LNCaP clone FGC (cell line): ENCODE measurements around the gene ATP6AP1.
"Not testable (repeated sequence)": the region's sequence is repeated elsewhere in the genome, so short reads cannot be mapped to it uniquely, and the experiment has no call there.

Source experiments
- DNase-seq: peaks from one replicate; pipeline ENCODE4 v3.0.0-alpha.2; 2011; ENCODE audit warnings: low read depth
- H3K4me3 ChIP-seq: 2 replicates; pipeline ENCODE4 v1.5.1; 2011; ENCODE audit warnings: mild to moderate bottlenecking, low read depth, low read length, control low read depth
- CTCF ChIP-seq: IDR thresholded peaks from 2 replicates; pipeline ENCODE4 v1.5.1; 2012; ENCODE audit warnings: mild to moderate bottlenecking; ENCODE audit not compliant: control insufficient read depth, insufficient read depth; ENCODE audit errors: extremely low read depth

ATP6AP1 gene

DNA sequence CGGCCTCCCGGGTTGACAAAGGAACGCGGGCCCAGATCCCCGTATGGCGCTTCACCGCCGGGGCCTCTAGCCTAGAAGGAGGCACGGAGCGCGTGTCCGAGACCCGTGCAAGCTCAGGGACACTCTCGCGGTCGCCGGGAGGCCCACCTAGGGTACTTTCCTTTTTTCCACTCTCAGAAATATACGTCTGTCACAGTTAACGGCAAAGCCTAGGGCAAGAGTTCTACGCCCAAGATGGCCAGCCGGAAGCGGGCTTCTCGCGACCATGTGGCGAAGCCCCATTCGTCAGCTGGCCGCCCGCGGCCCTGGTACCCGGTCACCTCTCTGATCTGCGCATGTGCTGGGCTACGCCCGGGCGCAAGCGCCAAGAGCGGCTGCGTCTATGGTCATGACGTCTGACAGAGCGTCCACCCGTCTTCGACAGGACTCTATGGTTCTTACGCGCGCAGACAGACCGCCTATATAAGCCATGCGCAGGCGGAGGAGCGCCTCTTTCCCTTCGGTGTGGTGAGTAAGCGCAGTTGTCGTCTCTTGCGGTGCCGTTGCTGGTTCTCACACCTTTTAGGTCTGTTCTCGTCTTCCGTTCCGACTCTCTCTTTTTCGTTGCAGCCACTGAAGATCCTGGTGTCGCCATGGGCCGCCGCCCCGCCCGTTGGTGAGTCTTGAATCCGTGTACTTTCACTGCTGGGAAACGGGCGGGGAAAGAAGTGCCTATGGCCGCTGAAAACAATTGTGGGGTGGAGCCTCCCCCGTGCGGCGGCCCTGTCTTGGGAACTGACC is 30.4 kb upstream of the ATP6AP1 start, which contains the start of gene RPL10:
RPL10 (plus strand) TSS at position 490 of the 780 bp plus-strand sequence; CDS start at position 633, 143 bp downstream.
- no peak for TF ChIP-seq CTCF
- DNase-seq: peak; percentile 88
- peak within 1 kb of the TSS; percentile 87 for H3K4me3 ChIP-seq

DNA sequence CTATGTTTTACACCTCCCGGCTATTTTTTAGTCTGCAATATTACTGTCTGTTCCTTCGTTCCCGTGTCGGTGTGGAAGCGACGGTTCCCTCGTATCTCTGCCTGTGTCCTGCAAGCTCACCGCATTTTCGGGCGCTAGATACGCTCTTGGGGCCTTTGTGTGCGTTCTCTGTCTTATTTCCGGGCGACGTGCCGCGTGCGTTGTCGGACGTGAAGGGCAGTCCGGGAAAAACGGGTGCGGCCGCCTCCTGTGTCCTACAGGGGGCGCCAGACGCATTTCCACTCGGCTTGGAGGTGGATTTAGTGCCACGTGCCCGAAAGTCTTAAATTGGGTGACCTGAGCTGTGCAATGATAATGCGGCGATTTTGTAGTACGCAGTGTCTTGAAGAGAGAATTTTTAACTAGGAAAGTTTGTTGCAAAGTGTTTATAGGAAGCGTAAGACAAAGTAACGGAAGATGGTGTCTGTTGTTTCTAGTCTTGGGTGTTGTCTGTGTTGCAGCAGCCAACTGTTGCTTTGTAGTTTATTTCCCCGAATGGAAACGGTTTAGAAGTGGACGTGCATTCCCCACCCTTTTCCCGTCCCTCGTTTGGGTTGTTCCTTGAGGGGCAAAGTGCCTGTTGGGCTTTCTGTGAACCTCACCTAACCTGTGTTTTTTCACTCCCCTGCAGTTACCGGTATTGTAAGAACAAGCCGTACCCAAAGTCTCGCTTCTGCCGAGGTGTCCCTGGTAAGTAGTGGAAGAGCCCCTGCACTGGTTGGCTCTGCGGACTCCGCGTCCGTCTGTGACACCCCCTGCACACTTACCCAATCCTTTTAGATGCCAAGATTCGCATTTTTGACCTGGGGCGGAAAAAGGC is 29.6 kb upstream of the ATP6AP1 start:
- TF ChIP-seq CTCF: peak; percentile 72
- DNase-seq: peak; percentile 65
- peak overlapping the region; percentile 87 for H3K4me3 ChIP-seq

GRCh38 chrX:154399527-154400368 is 28.7 kb upstream of the ATP6AP1 start:
- no peak for DNase-seq
- H3K4me3 ChIP-seq: peak overlapping the region; percentile 87
- TF ChIP-seq CTCF: no peak

DNA sequence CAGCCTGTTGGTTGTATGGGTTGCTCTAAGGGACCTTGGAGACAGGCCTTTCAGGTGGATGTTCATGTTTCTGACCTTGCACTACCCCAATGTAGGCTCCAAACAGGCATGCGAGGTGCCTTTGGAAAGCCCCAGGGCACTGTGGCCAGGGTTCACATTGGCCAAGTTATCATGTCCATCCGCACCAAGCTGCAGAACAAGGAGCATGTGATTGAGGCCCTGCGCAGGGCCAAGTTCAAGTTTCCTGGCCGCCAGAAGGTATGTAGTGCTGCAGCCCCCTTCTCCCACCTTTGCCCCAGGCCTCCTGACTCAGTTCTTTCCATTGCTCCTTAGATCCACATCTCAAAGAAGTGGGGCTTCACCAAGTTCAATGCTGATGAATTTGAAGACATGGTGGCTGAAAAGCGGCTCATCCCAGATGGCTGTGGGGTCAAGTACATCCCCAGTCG is 28.1 kb upstream of the ATP6AP1 start:
- not testable (repeated sequence) for H3K4me3 ChIP-seq, DNase-seq

- H3K4me3 ChIP-seq: no peak overlapping the region
- TF ChIP-seq CTCF: no peak
- DNase-seq: no peak
Measured at GRCh38 chrX:154401045-154401799, 27.3 kb upstream of the ATP6AP1 start.

DNA sequence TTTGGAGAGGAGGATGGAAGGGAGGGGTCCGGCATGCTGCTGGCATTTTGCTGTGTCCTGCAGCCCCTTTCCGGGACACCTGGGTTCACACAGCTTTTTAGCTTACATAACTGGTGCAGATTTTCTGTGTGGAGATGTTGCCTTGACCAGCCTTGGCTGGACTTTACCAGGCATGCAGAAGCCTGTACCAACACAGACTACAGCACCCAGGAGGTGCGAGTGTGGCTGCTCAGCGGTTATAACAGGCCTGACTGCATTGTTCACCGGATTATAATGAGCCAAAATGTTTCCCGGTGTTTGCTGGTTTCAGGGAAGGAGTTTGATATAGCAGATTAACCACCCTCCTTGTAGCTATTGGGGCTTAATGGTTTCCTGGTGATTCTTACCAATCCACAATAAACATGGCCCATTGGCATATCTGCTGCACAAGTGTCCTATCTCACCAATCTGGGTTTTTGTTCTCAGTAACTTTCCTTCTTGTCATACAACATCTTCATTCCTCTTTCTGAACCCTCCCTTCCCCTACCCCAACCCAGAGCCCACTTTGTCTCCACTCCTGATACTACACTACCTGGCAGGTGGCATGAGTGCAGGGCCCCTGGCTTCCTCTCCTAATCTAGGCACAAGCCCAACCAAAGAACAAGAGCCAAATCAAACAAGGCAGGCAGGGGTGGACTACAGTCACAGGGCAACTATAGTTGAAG is 26.4 kb upstream of the ATP6AP1 start:
- no peak for DNase-seq
- no peak for TF ChIP-seq CTCF
- no peak overlapping the region for H3K4me3 ChIP-seq
